ENCODE data around the gene JDP2. TPM values are rescaled to one million over a fixed set of nuclear protein-coding genes. Genes with fewer than 3 reads are reported as not detected.

Gene JDP2
- total RNA-seq, 1 donor from 2014 or later, result 43.5 TPM

DNA sequence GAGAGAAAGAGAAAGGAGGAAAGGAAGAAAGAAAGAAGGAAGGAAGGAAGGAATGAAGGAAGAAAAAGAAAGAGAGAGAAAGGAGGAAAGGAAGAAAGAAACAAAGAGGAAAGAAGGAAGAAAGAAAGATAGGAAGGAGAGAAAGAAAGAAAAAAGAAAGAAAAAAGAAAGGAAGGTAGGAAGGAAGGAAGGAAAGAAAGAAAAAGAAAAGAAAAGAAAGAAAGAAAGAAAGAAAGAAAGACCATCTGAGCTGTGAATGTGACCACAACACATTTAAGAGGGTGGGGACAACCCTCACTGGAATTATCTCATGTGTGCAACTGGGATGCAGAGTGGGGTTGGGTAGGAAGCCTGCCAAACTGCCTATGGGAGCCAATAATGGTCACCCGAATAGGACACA, 58.5 kb downstream of the JDP2 start:
- H3K27me3 ChIP-seq (ENCODE audit: control insufficient read depth, insufficient read depth, low read length), result no peaks in the 10 kb centered on the region
- no peak for DNase-seq (ENCODE audit: low read depth)
- no peak overlapping the region for H3K4me3 ChIP-seq (ENCODE audit: low read depth, low read length)
- H3K36me3 ChIP-seq (ENCODE audit: control insufficient read depth, insufficient read depth, low read length), result no peaks in the 10 kb centered on the region
- no peak for TF ChIP-seq CTCF (IDR thresholded peaks at IDR 0.05; ENCODE audit: insufficient read depth, low read length, poor library complexity, severe bottlenecking)

DNA sequence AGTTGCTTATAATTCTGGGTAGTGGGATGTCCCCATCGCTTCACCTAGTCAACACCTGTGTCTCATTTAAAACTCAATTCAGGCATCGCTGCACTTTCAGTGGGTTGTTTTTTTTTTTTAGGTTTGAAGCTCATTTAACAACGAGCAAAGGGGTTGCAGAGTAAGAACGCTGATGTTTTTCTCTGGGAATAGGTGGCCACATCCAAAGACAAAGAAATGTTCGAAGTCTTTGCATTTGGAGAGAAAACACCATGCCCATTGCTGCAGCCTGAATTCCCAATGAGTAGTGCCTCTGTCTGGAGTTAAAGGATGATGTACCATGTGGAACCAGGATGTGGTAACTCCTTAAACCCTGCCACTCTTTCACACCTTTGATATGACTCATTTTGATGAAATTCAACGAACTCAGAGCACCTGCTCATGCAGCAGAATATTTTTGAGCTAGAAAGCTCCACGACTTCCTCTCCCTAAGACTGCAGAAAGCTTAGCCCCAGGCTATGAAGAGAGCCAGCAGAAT, 59.4 kb downstream of the JDP2 start:
- Histone ChIP-seq H3K27me3 (ENCODE audit: control insufficient read depth, insufficient read depth, low read length) (no peaks in the 10 kb centered on the region), H3K4me3 (ENCODE audit: low read depth, low read length) (no peak overlapping the region), H3K36me3 (ENCODE audit: control insufficient read depth, insufficient read depth, low read length) (no peaks in the 10 kb centered on the region)
- TF ChIP-seq CTCF (IDR thresholded peaks at IDR 0.05; ENCODE audit: insufficient read depth, low read length, poor library complexity, severe bottlenecking), result no peak
- peak; percentile 31 for DNase-seq (ENCODE audit: low read depth)

GRCh38 chr14:75489480-75489837, 61.6 kb downstream of the JDP2 start:
- H3K36me3 ChIP-seq (ENCODE audit: control insufficient read depth, insufficient read depth, low read length), result no peaks in the 10 kb centered on the region
- no peaks in the 10 kb centered on the region for H3K27me3 ChIP-seq (ENCODE audit: control insufficient read depth, insufficient read depth, low read length)
- no peak for TF ChIP-seq CTCF (IDR thresholded peaks at IDR 0.05; ENCODE audit: insufficient read depth, low read length, poor library complexity, severe bottlenecking)
- H3K4me3 ChIP-seq (ENCODE audit: low read depth, low read length), result no peak overlapping the region
- DNase-seq (ENCODE audit: low read depth), result no peak

DNA sequence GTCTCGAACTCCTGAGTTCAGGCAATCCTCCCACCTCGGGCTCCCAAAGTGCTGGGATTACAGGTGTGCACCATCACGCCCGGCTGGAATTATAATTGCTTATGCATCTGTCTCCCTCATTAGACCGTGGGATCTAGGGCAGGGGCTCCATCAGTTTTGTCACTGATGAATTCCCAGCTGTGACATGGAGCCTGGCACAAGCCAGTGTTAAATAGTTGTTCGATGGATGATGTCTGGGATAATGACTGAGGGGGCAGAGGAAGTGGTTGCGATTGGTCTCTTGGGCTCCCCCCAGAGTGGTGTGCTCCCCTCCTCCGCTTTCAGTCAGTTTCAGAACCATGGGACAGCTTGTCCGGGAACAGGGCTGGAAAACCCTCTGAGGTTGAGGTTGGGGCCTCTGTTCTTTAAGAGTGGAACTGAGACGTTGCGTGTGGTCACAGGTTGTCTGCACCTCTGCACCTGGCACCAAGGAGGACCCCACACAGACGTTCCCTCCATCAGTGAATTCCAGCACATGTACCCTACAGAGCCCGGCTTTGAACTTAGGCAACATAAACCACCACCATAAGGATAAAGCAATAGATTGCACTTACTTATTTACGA, 63.7 kb downstream of the JDP2 start:
- no peak for TF ChIP-seq CTCF (IDR thresholded peaks at IDR 0.05; ENCODE audit: insufficient read depth, low read length, poor library complexity, severe bottlenecking)
- no peak overlapping the region for H3K4me3 ChIP-seq (ENCODE audit: low read depth, low read length)
- H3K36me3 ChIP-seq (ENCODE audit: control insufficient read depth, insufficient read depth, low read length), result no peaks in the 10 kb centered on the region
- no peak for DNase-seq (ENCODE audit: low read depth)
- H3K27me3 ChIP-seq (ENCODE audit: control insufficient read depth, insufficient read depth, low read length), result no peaks in the 10 kb centered on the region

DNA sequence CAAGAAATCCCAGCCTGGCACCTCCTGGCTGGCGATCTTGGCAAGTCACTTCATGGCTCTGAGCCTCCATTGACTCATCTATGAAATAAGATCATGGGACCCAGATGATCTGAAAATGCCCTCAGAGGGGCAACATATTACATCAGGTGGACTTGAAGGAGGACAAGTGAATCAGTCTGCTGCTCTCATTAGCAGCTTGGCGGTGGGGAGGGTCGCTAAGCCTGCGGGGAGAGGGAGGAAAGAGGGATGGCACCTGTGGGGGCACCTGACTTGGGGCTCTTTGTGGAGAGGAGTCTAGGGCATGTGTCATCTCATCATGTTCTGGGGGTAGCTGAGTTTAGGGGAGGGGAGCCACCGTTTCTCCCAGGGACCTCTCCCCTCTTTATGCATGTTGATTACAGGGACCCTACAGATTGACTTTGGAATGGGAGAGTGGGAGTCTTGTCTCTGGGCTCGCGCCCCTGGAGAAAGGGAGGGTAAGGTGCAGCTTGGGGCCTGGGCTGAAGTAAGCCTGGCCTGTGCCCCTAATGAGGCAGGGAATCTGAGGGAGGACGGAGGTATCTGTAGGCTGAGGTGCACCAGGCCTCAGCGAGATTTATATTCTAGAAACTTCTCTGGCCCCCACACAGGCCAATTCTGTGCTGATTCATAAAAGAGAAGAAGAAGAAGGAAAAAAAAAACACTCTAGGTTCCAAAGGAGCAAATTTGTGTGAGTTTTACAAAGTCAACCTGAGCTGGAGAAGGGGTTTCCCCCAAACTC, 65.2 kb downstream of the JDP2 start:
- no peak for DNase-seq (ENCODE audit: low read depth)
- Histone ChIP-seq H3K4me3 (ENCODE audit: low read depth, low read length) (no peak overlapping the region), H3K36me3 (ENCODE audit: control insufficient read depth, insufficient read depth, low read length) (no peaks in the 10 kb centered on the region), H3K27me3 (ENCODE audit: control insufficient read depth, insufficient read depth, low read length) (no peaks in the 10 kb centered on the region)
- no peak for TF ChIP-seq CTCF (IDR thresholded peaks at IDR 0.05; ENCODE audit: insufficient read depth, low read length, poor library complexity, severe bottlenecking)
